GM12892 (cell line): ENCODE data around the gene MAN1B1.

Experiments used
- POLR2A ChIP-seq: IDR thresholded peaks from 2 replicates; pipeline ENCODE4 v1.6.1; 2011; ENCODE audit warnings: low read depth, low read length, control low read depth
- POLR2AphosphoS5 ChIP-seq: IDR thresholded peaks from 2 replicates; pipeline ENCODE4 v1.6.1; 2011; ENCODE audit warnings: low read depth, low read length, control low read depth
- TAF1 ChIP-seq: IDR thresholded peaks from 2 replicates; pipeline ENCODE4 v1.6.1; 2011; ENCODE audit warnings: low read depth, mild to moderate bottlenecking, control low read depth, low read length, borderline replicate concordance

- no peak for TF ChIP-seq POLR2A
- TF ChIP-seq POLR2AphosphoS5: no peak
- no peak for TF ChIP-seq TAF1
Measured at GRCh38 chr9:137070906-137071275, 15.9 kb upstream of the MAN1B1 start.
